Stimulated activated naive B cell treated with anti-CD40 and anti-IgM and Interleukin-4, amounts not matched to agents 10 μg/mL and 1 μg/mL and 100 μg/mL, for 72 hours (primary cell): ENCODE measurements around the gene KHK.

ENCODE experiments used
- ATAC-seq, 2 donors: fragments of 150-1000 bp; cut with Tn5 transposase; replicated peaks; 2 replicates each; pipeline ENCODE4 v1.10.0; 2021; ENCODE audit warnings: moderate library complexity in 1 of 2
- DNase-seq: peaks from one replicate; pipeline ENCODE4 v3.0.0; 2021
- H3K27ac Mint-ChIP-seq: one replicate; pipeline ENCODE4 v1.8.0; 2022; ENCODE audit warnings: mild to moderate bottlenecking, mixed read lengths
- H3K27me3 Mint-ChIP-seq, 2 donors: one replicate each; pipeline ENCODE4 v1.8.0; 2022; ENCODE audit warnings: mixed read lengths in 2 of 2
- H3K36me3 Mint-ChIP-seq, 2 donors: one replicate each; pipeline ENCODE4 v1.8.0; 2022; ENCODE audit warnings: mixed read lengths in 2 of 2, mild to moderate bottlenecking in 1 of 2
- H3K4me1 Mint-ChIP-seq, 2 donors: one replicate each; pipeline ENCODE4 v1.8.0; 2022; ENCODE audit warnings: mixed read lengths in 2 of 2, mild to moderate bottlenecking in 1 of 2
- H3K4me3 Mint-ChIP-seq, 2 donors: one replicate each; pipeline ENCODE4 v1.8.0; 2022; ENCODE audit warnings: mild to moderate bottlenecking in 2 of 2, mixed read lengths in 2 of 2, moderate library complexity in 1 of 2
- H3K9me3 Mint-ChIP-seq, 2 donors: one replicate each; pipeline ENCODE4 v1.8.0; 2022; ENCODE audit warnings: mixed read lengths in 2 of 2, mild to moderate bottlenecking in 1 of 2

KHK gene

GRCh38 chr2:27092696-27093429 is 6.3 kb downstream of the KHK start:
- peaks cover 15 to 19% of the 10 kb centered on the region in 2 donors for H3K4me1 Mint-ChIP-seq
- peak overlapping the region; percentile 51 for H3K27ac Mint-ChIP-seq
- H3K9me3 Mint-ChIP-seq = no peaks in the 10 kb centered on the region
- DNase-seq = no peak
- no peak overlapping the region for H3K4me3 Mint-ChIP-seq
- ATAC-seq = no peak
- H3K36me3 Mint-ChIP-seq = no peaks in the 10 kb centered on the region
- H3K27me3 Mint-ChIP-seq = no peaks in the 10 kb centered on the region

GRCh38 chr2:27093430-27094352 is 7.1 kb downstream of the KHK start:
- H3K9me3 Mint-ChIP-seq = no peaks in the 10 kb centered on the region
- DNase-seq = no peak
- H3K27me3 Mint-ChIP-seq = no peaks in the 10 kb centered on the region
- H3K4me1 Mint-ChIP-seq = peaks cover 15 to 19% of the 10 kb centered on the region in 2 donors
- no peaks in the 10 kb centered on the region for H3K36me3 Mint-ChIP-seq
- no peak overlapping the region for H3K4me3 Mint-ChIP-seq
- ATAC-seq = no peak
- no peak overlapping the region for H3K27ac Mint-ChIP-seq

GRCh38 chr2:27094353-27094984 is 7.9 kb downstream of the KHK start:
- Mint-ChIP-seq H3K27me3 (no peaks in the 10 kb centered on the region), H3K4me1 (peaks cover 17 to 19% of the 10 kb centered on the region in 2 donors), H3K36me3 (peaks cover 0 to 3% of the 10 kb centered on the region in 2 donors), H3K9me3 (no peaks in the 10 kb centered on the region), H3K4me3 (no peak overlapping the region), H3K27ac (no peak overlapping the region)
- ATAC-seq = no peak
- DNase-seq = no peak

GRCh38 chr2:27095427-27095744 is 8.8 kb downstream of the KHK start:
- Mint-ChIP-seq H3K27me3 (no peaks in the 10 kb centered on the region), H3K27ac (no peak overlapping the region), H3K4me1 (peaks cover 17 to 19% of the 10 kb centered on the region in 2 donors), H3K9me3 (no peaks in the 10 kb centered on the region), H3K4me3 (peak overlapping the region; percentile 37 to 76), H3K36me3 (peaks cover 0 to 3% of the 10 kb centered on the region in 2 donors)
- no peak for ATAC-seq
- DNase-seq = no peak

- no peaks in the 10 kb centered on the region for H3K27me3 Mint-ChIP-seq
- peak; percentile 89 to 96 for ATAC-seq
- peaks cover 17 to 19% of the 10 kb centered on the region in 2 donors for H3K4me1 Mint-ChIP-seq
- peak; percentile 41 for DNase-seq
- H3K4me3 Mint-ChIP-seq = peak overlapping the region; percentile 76 to 80
- H3K27ac Mint-ChIP-seq = no peak overlapping the region
- no peaks in the 10 kb centered on the region for H3K9me3 Mint-ChIP-seq
- H3K36me3 Mint-ChIP-seq = peaks cover 0 to 3% of the 10 kb centered on the region in 2 donors
Observed at GRCh38 chr2:27095745-27096651, 9.4 kb downstream of the KHK start.

- Mint-ChIP-seq H3K4me3 (no peak overlapping the region), H3K27me3 (no peaks in the 10 kb centered on the region), H3K4me1 (peaks cover 17 to 19% of the 10 kb centered on the region in 2 donors), H3K9me3 (no peaks in the 10 kb centered on the region), H3K36me3 (peaks cover 0 to 3% of the 10 kb centered on the region in 2 donors), H3K27ac (peak overlapping the region; percentile 68)
- no peak for ATAC-seq
- no peak for DNase-seq
Observed at GRCh38 chr2:27096748-27097297, 10.3 kb downstream of the KHK start.

- Mint-ChIP-seq H3K9me3 (no peaks in the 10 kb centered on the region), H3K4me3 (no peak overlapping the region), H3K36me3 (peaks cover 0 to 3% of the 10 kb centered on the region in 2 donors), H3K4me1 (peaks cover 17 to 19% of the 10 kb centered on the region in 2 donors), H3K27me3 (no peaks in the 10 kb centered on the region), H3K27ac (no peak overlapping the region)
- no peak for ATAC-seq
- DNase-seq = no peak
Observed at GRCh38 chr2:27097341-27097740, 10.8 kb downstream of the KHK start.

- H3K27ac Mint-ChIP-seq = no peak overlapping the region
- no peak for ATAC-seq
- peaks cover 4 to 6% of the 10 kb centered on the region in 2 donors for H3K27me3 Mint-ChIP-seq
- H3K4me3 Mint-ChIP-seq = no peak overlapping the region
- peaks cover 0 to 3% of the 10 kb centered on the region in 2 donors for H3K36me3 Mint-ChIP-seq
- peaks cover 17 to 19% of the 10 kb centered on the region in 2 donors for H3K4me1 Mint-ChIP-seq
- no peak for DNase-seq
- H3K9me3 Mint-ChIP-seq = no peaks in the 10 kb centered on the region
Observed at GRCh38 chr2:27099334-27099955, 12.9 kb downstream of the KHK start.

- Mint-ChIP-seq H3K36me3 (peaks cover 0 to 3% of the 10 kb centered on the region in 2 donors), H3K27me3 (peaks cover 4 to 6% of the 10 kb centered on the region in 2 donors), H3K9me3 (no peaks in the 10 kb centered on the region), H3K4me1 (peaks cover 17 to 19% of the 10 kb centered on the region in 2 donors), H3K4me3 (no peak overlapping the region), H3K27ac (no peak overlapping the region)
- DNase-seq (no peak), ATAC-seq (no peak)
Observed at GRCh38 chr2:27100036-27100435, 13.5 kb downstream of the KHK start.

- Mint-ChIP-seq H3K36me3 (peaks cover 0 to 3% of the 10 kb centered on the region in 2 donors), H3K4me1 (peaks cover 0 to 3% of the 10 kb centered on the region in 2 donors), H3K9me3 (no peaks in the 10 kb centered on the region), H3K27ac (no peak overlapping the region), H3K4me3 (no peak overlapping the region), H3K27me3 (peaks cover 4 to 6% of the 10 kb centered on the region in 2 donors)
- ATAC-seq (no peak), DNase-seq (no peak)
Observed at GRCh38 chr2:27102329-27102728, 15.8 kb downstream of the KHK start.

GRCh38 chr2:27105981-27106380 is 19.4 kb downstream of the KHK start:
- DNase-seq = no peak
- no peak overlapping the region for H3K27ac Mint-ChIP-seq
- no peaks in the 10 kb centered on the region for H3K9me3 Mint-ChIP-seq
- no peak overlapping the region for H3K4me3 Mint-ChIP-seq
- no peaks in the 10 kb centered on the region for H3K36me3 Mint-ChIP-seq
- ATAC-seq = no peak
- H3K4me1 Mint-ChIP-seq = no peaks in the 10 kb centered on the region
- peaks cover 4 to 6% of the 10 kb centered on the region in 2 donors for H3K27me3 Mint-ChIP-seq

GRCh38 chr2:27108221-27108620 is 21.6 kb downstream of the KHK start:
- no peaks in the 10 kb centered on the region for H3K4me1 Mint-ChIP-seq
- no peak overlapping the region for H3K27ac Mint-ChIP-seq
- H3K4me3 Mint-ChIP-seq = no peak overlapping the region
- H3K36me3 Mint-ChIP-seq = no peaks in the 10 kb centered on the region
- ATAC-seq (no peak), DNase-seq (no peak)
- peaks cover 4 to 6% of the 10 kb centered on the region in 2 donors for H3K27me3 Mint-ChIP-seq
- H3K9me3 Mint-ChIP-seq = no peaks in the 10 kb centered on the region

GRCh38 chr2:27109083-27109482 is 22.5 kb downstream of the KHK start:
- no peaks in the 10 kb centered on the region for H3K36me3 Mint-ChIP-seq
- no peak overlapping the region for H3K4me3 Mint-ChIP-seq
- no peaks in the 10 kb centered on the region for H3K9me3 Mint-ChIP-seq
- no peak overlapping the region for H3K27ac Mint-ChIP-seq
- DNase-seq = no peak
- ATAC-seq = no peak
- H3K4me1 Mint-ChIP-seq = no peaks in the 10 kb centered on the region
- H3K27me3 Mint-ChIP-seq = peaks cover 1 to 4% of the 10 kb centered on the region in 2 donors
